ENCODE results near the gene FTL.
A peak's percentile ranks its signal among the peaks of the same experiment; 100 is the strongest.

Gene FTL

GRCh38 chr19:48991011-48991609, 26.0 kb downstream of the FTL start:
- Histone ChIP-seq H3K4me1 (ENCODE audit: low read length) (peaks cover 16% of the 10 kb centered on the region), H3K27ac (ENCODE audit: low read length) (no peak overlapping the region), H3K4me3 (ENCODE audit: low read length) (no peak overlapping the region)

DNA sequence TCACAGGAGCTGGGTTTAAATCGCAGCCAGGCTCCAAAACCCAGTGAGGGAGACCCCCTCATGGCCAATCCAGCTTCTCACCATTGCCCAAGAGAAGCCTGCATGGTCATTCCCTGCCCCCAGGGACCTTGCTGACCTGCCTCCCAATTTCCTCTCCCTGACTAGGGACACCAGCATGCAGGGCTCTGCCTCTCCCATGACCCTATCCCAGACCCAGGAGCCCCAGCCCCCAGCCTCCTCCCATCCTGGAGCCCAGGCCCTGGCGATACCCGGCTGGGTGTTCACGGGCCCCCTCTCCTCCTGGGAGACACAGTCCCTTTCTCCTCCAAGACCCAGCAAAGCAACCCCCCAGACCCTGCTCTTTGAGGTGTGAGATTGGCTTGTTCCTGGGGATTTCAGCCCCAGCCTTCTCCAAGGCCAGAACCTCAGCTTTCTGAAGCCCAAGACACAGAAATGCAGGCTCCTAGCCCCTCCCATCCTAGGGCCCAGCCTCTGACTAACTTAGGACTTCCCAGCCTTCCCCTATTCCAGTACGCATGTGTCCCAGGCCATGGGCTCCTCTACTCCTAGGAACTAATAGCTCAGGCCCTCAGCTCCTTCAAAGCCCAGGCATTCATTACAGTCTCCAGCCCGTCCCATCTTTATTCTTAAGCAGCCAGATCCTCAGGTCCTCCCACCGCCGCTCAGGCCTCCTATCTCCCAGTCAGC, 26.9 kb downstream of the FTL start:
- peaks cover 6% of the 10 kb centered on the region; the same call in 1 of the 2 replicates for H4K20me1 ChIP-seq (ENCODE audit: insufficient read depth, low read length)
- H3K36me3 ChIP-seq (replicated peaks; ENCODE audit: low read depth, low read length), result peaks cover 14% of the 10 kb centered on the region
- H3K9ac ChIP-seq (ENCODE audit: low read length), result peak overlapping the region; percentile 84
- H3K9me3 ChIP-seq (ENCODE audit: insufficient read depth, low read length), result no peaks in the 10 kb centered on the region
- no peaks in the 10 kb centered on the region for H3K27me3 ChIP-seq (ENCODE audit: low read depth, low read length)
- TF ChIP-seq EZH2phosphoT487 (IDR thresholded peaks at IDR 0.05; ENCODE audit: low read depth), result no peak
- TF ChIP-seq, protein P1, sequence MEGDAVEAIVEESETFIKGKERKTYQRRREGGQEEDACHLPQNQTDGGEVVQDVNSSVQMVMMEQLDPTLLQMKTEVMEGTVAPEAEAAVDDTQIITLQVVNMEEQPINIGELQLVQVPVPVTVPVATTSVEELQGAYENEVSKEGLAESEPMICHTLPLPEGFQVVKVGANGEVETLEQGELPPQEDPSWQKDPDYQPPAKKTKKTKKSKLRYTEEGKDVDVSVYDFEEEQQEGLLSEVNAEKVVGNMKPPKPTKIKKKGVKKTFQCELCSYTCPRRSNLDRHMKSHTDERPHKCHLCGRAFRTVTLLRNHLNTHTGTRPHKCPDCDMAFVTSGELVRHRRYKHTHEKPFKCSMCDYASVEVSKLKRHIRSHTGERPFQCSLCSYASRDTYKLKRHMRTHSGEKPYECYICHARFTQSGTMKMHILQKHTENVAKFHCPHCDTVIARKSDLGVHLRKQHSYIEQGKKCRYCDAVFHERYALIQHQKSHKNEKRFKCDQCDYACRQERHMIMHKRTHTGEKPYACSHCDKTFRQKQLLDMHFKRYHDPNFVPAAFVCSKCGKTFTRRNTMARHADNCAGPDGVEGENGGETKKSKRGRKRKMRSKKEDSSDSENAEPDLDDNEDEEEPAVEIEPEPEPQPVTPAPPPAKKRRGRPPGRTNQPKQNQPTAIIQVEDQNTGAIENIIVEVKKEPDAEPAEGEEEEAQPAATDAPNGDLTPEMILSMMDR (IDR thresholded peaks at IDR 0.05; ENCODE audit: low read depth, low read length), result no peak
- H3K27ac ChIP-seq (ENCODE audit: low read length), result peak overlapping the region; percentile 43
- H3K4me2 ChIP-seq (ENCODE audit: low read length), result peak overlapping the region; percentile 93
- peaks cover 16% of the 10 kb centered on the region for H3K4me1 ChIP-seq (ENCODE audit: low read length)
- H3K79me2 ChIP-seq (ENCODE audit: low read length), result peaks cover 54% of the 10 kb centered on the region
- H2AFZ ChIP-seq (ENCODE audit: low read depth, low read length), result no peak overlapping the region
- H3K4me3 ChIP-seq (ENCODE audit: low read length), result peak overlapping the region; percentile 85

More at GRCh38 chr19:48991011-48991609, 26.0 kb downstream of the FTL start:
- TF ChIP-seq, protein P1 (IDR thresholded peaks at IDR 0.05; ENCODE audit: low read depth, low read length), result no peak
- Histone ChIP-seq H4K20me1 (ENCODE audit: insufficient read depth, low read length) (peaks cover 6% of the 10 kb centered on the region; the same call in 1 of the 2 replicates), H3K4me2 (ENCODE audit: low read length) (no peak overlapping the region), H3K9ac (ENCODE audit: low read length) (no peak overlapping the region), H2AFZ (ENCODE audit: low read depth, low read length) (no peak overlapping the region), H3K9me3 (ENCODE audit: insufficient read depth, low read length) (no peaks in the 10 kb centered on the region), H3K79me2 (ENCODE audit: low read length) (peaks cover 45% of the 10 kb centered on the region), H3K36me3 (replicated peaks; ENCODE audit: low read depth, low read length) (peaks cover 18% of the 10 kb centered on the region), H3K27me3 (ENCODE audit: low read depth, low read length) (no peaks in the 10 kb centered on the region)

- peaks cover 60% of the 10 kb centered on the region for H3K79me2 ChIP-seq (ENCODE audit: low read length)
- no peak for TF ChIP-seq EZH2phosphoT487 (IDR thresholded peaks at IDR 0.05; ENCODE audit: low read depth)
- TF ChIP-seq, protein P1 (IDR thresholded peaks at IDR 0.05; ENCODE audit: low read depth, low read length), result no peak
These were observed 27.6 kb downstream of the FTL start for GRCh38 chr19:48992581-48993174.

More at GRCh38 chr19:48992581-48993174, 27.6 kb downstream of the FTL start:
- Histone ChIP-seq H4K20me1 (ENCODE audit: insufficient read depth, low read length) (peaks cover 7% of the 10 kb centered on the region; the same call in 1 of the 2 replicates), H3K27me3 (ENCODE audit: low read depth, low read length) (no peaks in the 10 kb centered on the region), H3K4me2 (ENCODE audit: low read length) (peak overlapping the region; percentile 93), H3K9me3 (ENCODE audit: insufficient read depth, low read length) (no peaks in the 10 kb centered on the region), H3K4me3 (ENCODE audit: low read length) (peak overlapping the region; percentile 85), H3K9ac (ENCODE audit: low read length) (peak overlapping the region; percentile 84), H3K4me1 (ENCODE audit: low read length) (peaks cover 16% of the 10 kb centered on the region), H2AFZ (ENCODE audit: low read depth, low read length) (0 out of 2 replicates have a peak overlapping the region, but pooled peaks have one; percentile 4), H3K27ac (ENCODE audit: low read length) (peak overlapping the region; percentile 43), H3K36me3 (replicated peaks; ENCODE audit: low read depth, low read length) (peaks cover 12% of the 10 kb centered on the region)
